Measurements from ENCODE around the gene SEC14L5.

DNA sequence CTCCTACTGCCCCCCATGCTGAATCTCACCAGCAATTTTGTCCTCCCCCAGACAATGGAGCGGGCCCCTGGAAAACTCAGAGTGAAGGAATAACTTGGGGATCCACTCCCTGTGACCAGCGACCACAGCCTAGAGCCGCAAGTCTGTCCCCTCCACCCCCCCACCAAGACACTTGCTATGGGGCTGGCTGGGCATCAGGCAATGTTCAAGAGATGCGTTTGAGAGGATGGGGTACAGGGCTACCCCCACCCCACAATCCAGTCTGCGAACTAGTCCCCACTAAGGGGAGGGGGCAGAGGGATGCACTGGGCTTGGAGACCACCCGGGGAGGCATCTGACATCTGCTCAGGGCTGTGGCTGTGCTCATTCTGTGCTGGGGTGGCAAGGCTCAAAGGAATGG is 23.5 kb upstream of the SEC14L5 start:
- TF ChIP-seq SIN3A (IDR thresholded peaks at IDR 0.05; ENCODE audit: low read depth) (no peak), POLR2A (IDR thresholded peaks at IDR 0.05; ENCODE audit: borderline replicate concordance, extremely low read depth, insufficient read depth, insufficient read length) (no peak), EZH2 (IDR thresholded peaks at IDR 0.05) (no peak), SRF (IDR thresholded peaks at IDR 0.05; ENCODE audit: low read depth) (no peak), JUND (IDR thresholded peaks at IDR 0.05) (no peak), TCF7L2 (IDR thresholded peaks at IDR 0.05; ENCODE audit: borderline replicate concordance, extremely low read depth, insufficient read depth, insufficient read length) (no peak), RAD21 (IDR thresholded peaks at IDR 0.05; ENCODE audit: low read depth) (no peak), ELF1 (IDR thresholded peaks at IDR 0.05; ENCODE audit: borderline replicate concordance, low read depth) (no peak), POLR2AphosphoS5 (IDR thresholded peaks at IDR 0.05; ENCODE audit: low read depth, low read length) (no peak)
- TF ChIP-seq, protein P1, sequence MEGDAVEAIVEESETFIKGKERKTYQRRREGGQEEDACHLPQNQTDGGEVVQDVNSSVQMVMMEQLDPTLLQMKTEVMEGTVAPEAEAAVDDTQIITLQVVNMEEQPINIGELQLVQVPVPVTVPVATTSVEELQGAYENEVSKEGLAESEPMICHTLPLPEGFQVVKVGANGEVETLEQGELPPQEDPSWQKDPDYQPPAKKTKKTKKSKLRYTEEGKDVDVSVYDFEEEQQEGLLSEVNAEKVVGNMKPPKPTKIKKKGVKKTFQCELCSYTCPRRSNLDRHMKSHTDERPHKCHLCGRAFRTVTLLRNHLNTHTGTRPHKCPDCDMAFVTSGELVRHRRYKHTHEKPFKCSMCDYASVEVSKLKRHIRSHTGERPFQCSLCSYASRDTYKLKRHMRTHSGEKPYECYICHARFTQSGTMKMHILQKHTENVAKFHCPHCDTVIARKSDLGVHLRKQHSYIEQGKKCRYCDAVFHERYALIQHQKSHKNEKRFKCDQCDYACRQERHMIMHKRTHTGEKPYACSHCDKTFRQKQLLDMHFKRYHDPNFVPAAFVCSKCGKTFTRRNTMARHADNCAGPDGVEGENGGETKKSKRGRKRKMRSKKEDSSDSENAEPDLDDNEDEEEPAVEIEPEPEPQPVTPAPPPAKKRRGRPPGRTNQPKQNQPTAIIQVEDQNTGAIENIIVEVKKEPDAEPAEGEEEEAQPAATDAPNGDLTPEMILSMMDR (IDR thresholded peaks at IDR 0.05 in 2 of 3, conservative IDR thresholded peaks at IDR 0.05 in 1 of 3; ENCODE audit: borderline replicate concordance in 1 of 3, insufficient read depth in 1 of 3, low read depth in 2 of 3, low read length in 2 of 3) = no peak
- TF ChIP-seq, protein P2, sequence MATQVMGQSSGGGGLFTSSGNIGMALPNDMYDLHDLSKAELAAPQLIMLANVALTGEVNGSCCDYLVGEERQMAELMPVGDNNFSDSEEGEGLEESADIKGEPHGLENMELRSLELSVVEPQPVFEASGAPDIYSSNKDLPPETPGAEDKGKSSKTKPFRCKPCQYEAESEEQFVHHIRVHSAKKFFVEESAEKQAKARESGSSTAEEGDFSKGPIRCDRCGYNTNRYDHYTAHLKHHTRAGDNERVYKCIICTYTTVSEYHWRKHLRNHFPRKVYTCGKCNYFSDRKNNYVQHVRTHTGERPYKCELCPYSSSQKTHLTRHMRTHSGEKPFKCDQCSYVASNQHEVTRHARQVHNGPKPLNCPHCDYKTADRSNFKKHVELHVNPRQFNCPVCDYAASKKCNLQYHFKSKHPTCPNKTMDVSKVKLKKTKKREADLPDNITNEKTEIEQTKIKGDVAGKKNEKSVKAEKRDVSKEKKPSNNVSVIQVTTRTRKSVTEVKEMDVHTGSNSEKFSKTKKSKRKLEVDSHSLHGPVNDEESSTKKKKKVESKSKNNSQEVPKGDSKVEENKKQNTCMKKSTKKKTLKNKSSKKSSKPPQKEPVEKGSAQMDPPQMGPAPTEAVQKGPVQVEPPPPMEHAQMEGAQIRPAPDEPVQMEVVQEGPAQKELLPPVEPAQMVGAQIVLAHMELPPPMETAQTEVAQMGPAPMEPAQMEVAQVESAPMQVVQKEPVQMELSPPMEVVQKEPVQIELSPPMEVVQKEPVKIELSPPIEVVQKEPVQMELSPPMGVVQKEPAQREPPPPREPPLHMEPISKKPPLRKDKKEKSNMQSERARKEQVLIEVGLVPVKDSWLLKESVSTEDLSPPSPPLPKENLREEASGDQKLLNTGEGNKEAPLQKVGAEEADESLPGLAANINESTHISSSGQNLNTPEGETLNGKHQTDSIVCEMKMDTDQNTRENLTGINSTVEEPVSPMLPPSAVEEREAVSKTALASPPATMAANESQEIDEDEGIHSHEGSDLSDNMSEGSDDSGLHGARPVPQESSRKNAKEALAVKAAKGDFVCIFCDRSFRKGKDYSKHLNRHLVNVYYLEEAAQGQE (IDR thresholded peaks at IDR 0.05; ENCODE audit: low read depth) = no peak
- TF ChIP-seq, protein P3, sequence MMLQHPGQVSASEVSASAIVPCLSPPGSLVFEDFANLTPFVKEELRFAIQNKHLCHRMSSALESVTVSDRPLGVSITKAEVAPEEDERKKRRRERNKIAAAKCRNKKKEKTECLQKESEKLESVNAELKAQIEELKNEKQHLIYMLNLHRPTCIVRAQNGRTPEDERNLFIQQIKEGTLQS (IDR thresholded peaks at IDR 0.05) = no peak
